Kidney (tissue), 14 donors: ENCODE results near the gene COL17A1. TPM values are rescaled to one million over a fixed set of nuclear protein-coding genes. Genes with fewer than 3 reads are reported as not detected.

Source experiments
- DNase-seq, 5 donors: peaks; one replicate each; pipeline ENCODE4 v3.0.0-alpha.2; 2013 to 2020
- FAIRE-seq: peaks from 2 replicates; lab custom pipeline; 2012; peaks lifted over from hg19 to GRCh38; lab: Jason Lieb, UNC
- H3K27ac ChIP-seq, 2 donors: one replicate each; pipeline ENCODE4 v1.7.0; 2013; ENCODE audit warnings: low read depth in 2 of 2, low read length in 2 of 2, inconsistent platforms in 1 of 2
- H3K27me3 ChIP-seq: one replicate; pipeline ENCODE4 v1.7.1; 2013; ENCODE audit warnings: low read length, inconsistent platforms; ENCODE audit not compliant: control insufficient read depth, insufficient read depth
- H3K36me3 ChIP-seq, 3 donors: one replicate each; pipeline versions ENCODE4 v1.7.0 to v1.7.1; 2013; ENCODE audit warnings: low read length in 3 of 3, control low read depth in 1 of 3, inconsistent platforms in 1 of 3; ENCODE audit not compliant: insufficient read depth in 3 of 3, control insufficient read depth in 2 of 3
- H3K4me1 ChIP-seq, 3 donors: one replicate each; pipeline versions ENCODE4 v1.7.0 to v1.7.1; 2013; ENCODE audit warnings: low read length in 3 of 3, inconsistent platforms in 1 of 3, low read depth in 1 of 3; ENCODE audit not compliant: control insufficient read depth in 2 of 3, insufficient read depth in 2 of 3
- H3K4me3 ChIP-seq, 3 donors: one replicate each; pipeline versions ENCODE4 v1.7.0 to v1.8.1; 2013; ENCODE audit warnings: low read length in 3 of 3, control low read depth in 1 of 3, inconsistent platforms in 1 of 3
- H3K9ac ChIP-seq, 3 donors: one replicate each; pipeline versions ENCODE4 v1.7.0 to v1.7.1; 2013; ENCODE audit warnings: low read length in 3 of 3, control low read depth in 1 of 3, inconsistent platforms in 1 of 3
- H3K9me3 ChIP-seq, 3 donors: one replicate each; pipeline versions ENCODE4 v1.7.0 to v1.7.1; 2013; ENCODE audit warnings: low read length in 3 of 3, control low read depth in 1 of 3, inconsistent platforms in 1 of 3; ENCODE audit not compliant: control insufficient read depth in 2 of 3, insufficient read depth in 1 of 3
- CTCF ChIP-seq: IDR thresholded peaks from 3 replicates; pipeline ENCODE4 v1.5.1; 2012; ENCODE audit warnings: mild to moderate bottlenecking, moderate library complexity, borderline replicate concordance; ENCODE audit not compliant: insufficient read depth; ENCODE audit errors: extremely low read depth
- intact Hi-C: fragments of 100-400 bp; cut with DNase I; formaldehyde crosslinking; loops from one replicate; pipeline ENCODE4 v1.11.1; 2022
- polyA plus RNA-seq: library from polyadenylated mRNA; stranded (reverse); fragments of 350-450 nt; fragmentation: Illumina TruSeq; extraction: RNeasy Lipid Tissue Mini Kit (QIAGEN cat#74804); gene quantifications from one replicate; pipeline ENCODE4 v1.2.3, GENCODE V29; 2014; ENCODE audit warnings: low read depth, low replicate concordance; ENCODE audit not compliant: insufficient read depth
- total RNA-seq: library from RNA; stranded (reverse); fragmentation: NEBNext Ultra II Directional; extraction: Animal tissue kit (Norgen Biotek cat#: 25700); gene quantifications from one replicate; pipeline ENCODE4 v1.2.1, GENCODE V29; 2021
- donor health status: control.
- donor health status: control.
- donor health status: control.
- donor health status: control.
- donor health status: control.
- donor health status: DM: yes; HTN: yes; CAD: no.
- donor health status: Normal renal cell carcinoma (clear cell type).

COL17A1 gene
- total and polyA plus RNA-seq, 2 donors from 2014 or later, result 0.58 to 10.8 TPM

GRCh38 chr10:104029521-104029860 is 56.2 kb downstream of the COL17A1 start:
- Histone ChIP-seq H3K4me1 (peaks cover 0 to 6% (median 0%) of the 10 kb centered on the region in 3 donors), H3K27ac (no peak overlapping the region), H3K36me3 (peaks cover 0 to 18% (median 13%) of the 10 kb centered on the region in 3 donors), H3K9me3 (no peaks in the 10 kb centered on the region), H3K4me3 (no peak overlapping the region), H3K9ac (no peak overlapping the region), H3K27me3 (no peaks in the 10 kb centered on the region)
- intact Hi-C loops, result no loop called here
- no peak for TF ChIP-seq CTCF
- DNase-seq, result no peak
- FAIRE-seq, result no peak

DNA sequence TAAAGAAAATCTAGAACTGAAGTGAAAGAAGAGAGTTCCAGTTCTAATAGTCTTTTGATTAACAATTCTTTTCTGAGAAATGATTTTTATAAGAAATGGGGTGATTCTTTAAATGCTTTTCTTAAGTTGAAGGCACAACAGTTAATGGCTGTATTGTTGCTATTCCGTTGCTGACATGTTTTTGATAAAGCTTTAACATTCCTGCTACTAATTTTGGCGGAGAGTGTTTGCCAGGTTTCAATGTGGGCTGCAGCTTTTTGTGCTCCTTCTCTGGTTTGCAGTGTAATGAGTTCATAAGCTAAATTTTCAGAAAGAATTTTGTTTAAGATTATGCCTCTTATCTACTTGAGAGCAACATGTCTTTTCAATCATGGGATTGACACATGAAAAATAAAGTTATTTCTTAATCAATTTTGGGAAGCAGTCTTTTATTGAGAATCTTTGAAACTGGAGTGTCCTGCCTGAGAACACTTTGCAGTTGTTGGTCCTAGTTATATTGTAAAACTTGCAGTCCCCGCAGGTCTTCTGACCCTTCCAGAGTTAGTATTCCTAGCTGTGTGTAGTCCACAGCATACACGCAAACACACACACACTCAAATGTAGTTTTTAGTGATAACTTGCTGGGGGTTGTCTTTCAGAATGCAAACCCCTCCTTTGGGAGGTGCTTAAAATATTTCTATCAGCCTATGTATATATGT is 56.7 kb downstream of the COL17A1 start:
- Histone ChIP-seq H3K27ac (no peak overlapping the region), H3K36me3 (peaks cover 0 to 21% (median 18%) of the 10 kb centered on the region in 3 donors), H3K9me3 (no peaks in the 10 kb centered on the region), H3K27me3 (no peaks in the 10 kb centered on the region), H3K9ac (no peak overlapping the region), H3K4me3 (no peak overlapping the region), H3K4me1 (peaks cover 0 to 6% (median 0%) of the 10 kb centered on the region in 3 donors)
- DNase-seq (no peak), FAIRE-seq (no peak)
- no peak for TF ChIP-seq CTCF
- intact Hi-C loops, result no loop called here

- Histone ChIP-seq H3K27ac (no peak overlapping the region), H3K36me3 (peaks cover 0 to 30% (median 20%) of the 10 kb centered on the region in 3 donors), H3K4me3 (no peak overlapping the region), H3K27me3 (no peaks in the 10 kb centered on the region), H3K9me3 (no peaks in the 10 kb centered on the region), H3K9ac (no peak overlapping the region), H3K4me1 (peaks cover 0 to 6% (median 0%) of the 10 kb centered on the region in 3 donors)
- FAIRE-seq (no peak), DNase-seq (peak in 2 of 5 donors; percentile 36 to 50)
- peak; percentile 28 for TF ChIP-seq CTCF
- intact Hi-C loops, result no loop called here
These were observed 57.5 kb downstream of the COL17A1 start for GRCh38 chr10:104028146-104028545.

DNA sequence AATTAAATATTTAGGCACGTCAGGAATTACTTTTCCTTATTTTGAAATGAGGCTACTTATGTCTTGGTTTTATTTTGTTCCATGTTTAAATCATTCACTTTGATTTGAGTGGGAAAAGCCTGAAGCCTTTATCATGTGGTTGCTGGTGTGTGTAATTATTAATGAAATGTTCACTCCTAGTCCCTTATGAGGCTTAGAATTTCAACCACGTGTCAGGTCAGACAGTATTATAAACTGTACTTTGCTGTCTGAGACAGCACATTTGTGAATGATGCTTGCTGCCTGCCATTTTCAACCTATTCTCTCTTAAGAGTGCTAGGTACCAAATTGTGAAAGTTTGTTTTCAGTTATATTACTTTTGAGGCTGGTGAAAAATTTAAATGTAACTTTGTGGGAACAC is 58.9 kb downstream of the COL17A1 start:
- intact Hi-C loops, result no loop called here
- Histone ChIP-seq H3K4me1 (peaks cover 0 to 6% (median 0%) of the 10 kb centered on the region in 3 donors), H3K9me3 (no peaks in the 10 kb centered on the region), H3K27me3 (no peaks in the 10 kb centered on the region), H3K27ac (no peak overlapping the region), H3K36me3 (peaks cover 0 to 44% (median 29%) of the 10 kb centered on the region in 3 donors), H3K9ac (no peak overlapping the region), H3K4me3 (no peak overlapping the region)
- DNase-seq (peak in 2 of 5 donors; percentile 51 to 65), FAIRE-seq (peak; percentile 98)
- TF ChIP-seq CTCF, result no peak
